Cortex of kidney (tissue), 1 donor: ENCODE data around the gene KRT82.
"Not testable (repeated sequence)": the region's sequence is repeated elsewhere in the genome, so short reads cannot be mapped to it uniquely, and the experiment has no call there.

Experiments used
- DNase-seq: peaks from one replicate; lab custom pipeline; 2025; lab: John Stamatoyannopoulos, UW

Gene KRT82

DNA sequence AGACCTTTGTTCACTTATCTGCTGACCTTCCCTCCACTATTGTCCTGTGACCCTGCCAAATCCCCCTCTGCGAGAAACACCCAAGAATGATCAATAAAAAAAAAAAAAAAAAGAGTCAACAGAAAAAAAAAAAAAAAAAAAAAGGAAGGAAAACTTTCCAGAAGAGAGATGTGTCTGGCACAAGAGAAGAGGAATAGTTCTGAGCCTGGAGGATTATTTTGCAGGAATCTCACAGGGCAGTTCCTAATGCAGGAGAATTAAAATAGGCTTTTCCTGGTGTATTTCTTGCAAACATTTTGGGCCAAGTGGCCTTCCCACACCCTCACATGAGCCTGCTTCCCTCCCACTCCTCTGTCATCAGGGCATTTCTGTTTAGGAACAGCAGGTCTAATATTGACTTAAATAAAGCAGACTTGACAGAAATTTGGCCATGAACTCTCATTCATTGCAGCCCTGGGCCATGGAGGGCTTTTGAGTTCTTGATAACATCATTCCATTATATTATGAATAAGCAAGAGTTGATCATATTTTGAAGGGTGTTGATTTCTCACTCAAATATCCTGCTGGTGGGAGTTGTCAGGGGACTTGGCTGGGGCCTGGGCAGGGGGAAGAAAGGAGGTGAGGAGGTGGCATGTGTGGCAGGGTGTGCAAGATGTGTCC, 4.6 kb upstream of the KRT82 start:
- not testable (repeated sequence) for DNase-seq

DNA sequence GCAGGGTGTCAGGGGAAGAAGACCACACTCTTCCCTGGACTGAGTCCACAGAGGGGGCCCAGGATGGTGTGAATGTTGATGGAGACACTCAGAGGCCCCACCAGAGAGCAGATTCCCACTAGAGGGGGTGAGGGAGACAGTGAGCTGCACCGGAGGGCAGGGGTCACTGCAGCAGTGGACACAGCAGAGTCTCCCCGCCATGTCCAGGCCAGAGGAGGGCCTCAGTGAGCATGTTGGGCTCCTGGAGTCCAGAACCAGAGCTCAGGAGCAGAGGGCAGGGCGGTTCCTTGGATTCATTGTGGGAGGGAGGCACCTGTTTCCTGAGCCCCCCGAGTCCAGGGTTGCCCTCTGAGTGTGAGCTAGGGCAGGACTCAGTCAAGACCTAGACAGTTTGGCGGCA, 1.8 kb upstream of the KRT82 start:
- no peak for DNase-seq

GRCh38 chr12:52404951-52405350, 1.2 kb downstream of the KRT82 start:
- no peak for DNase-seq

- DNase-seq: no peak
Observed at GRCh38 chr12:52403561-52403960, 2.6 kb downstream of the KRT82 start.

GRCh38 chr12:52402873-52403540, 3.1 kb downstream of the KRT82 start:
- no peak for DNase-seq

DNA sequence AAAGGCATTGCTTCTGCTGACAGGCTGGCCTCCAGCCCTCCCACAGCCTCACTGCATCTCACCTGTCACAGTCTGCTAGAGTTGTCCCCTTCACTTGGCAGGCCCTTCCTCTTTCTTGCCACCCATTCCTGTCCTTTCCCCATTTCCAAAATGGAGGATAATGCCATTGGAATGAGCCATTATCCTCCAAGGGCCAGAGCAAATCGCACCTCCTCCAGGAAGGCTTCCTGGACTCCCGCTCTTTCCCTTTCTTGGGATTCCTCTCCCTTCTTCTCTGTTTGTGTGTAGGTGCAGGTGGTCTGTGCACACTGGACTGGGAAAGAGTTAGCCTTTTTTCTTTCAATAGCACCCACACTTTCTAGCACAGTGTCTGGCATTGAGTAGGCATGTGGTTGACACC, 3.8 kb downstream of the KRT82 start:
- no peak for DNase-seq

DNA sequence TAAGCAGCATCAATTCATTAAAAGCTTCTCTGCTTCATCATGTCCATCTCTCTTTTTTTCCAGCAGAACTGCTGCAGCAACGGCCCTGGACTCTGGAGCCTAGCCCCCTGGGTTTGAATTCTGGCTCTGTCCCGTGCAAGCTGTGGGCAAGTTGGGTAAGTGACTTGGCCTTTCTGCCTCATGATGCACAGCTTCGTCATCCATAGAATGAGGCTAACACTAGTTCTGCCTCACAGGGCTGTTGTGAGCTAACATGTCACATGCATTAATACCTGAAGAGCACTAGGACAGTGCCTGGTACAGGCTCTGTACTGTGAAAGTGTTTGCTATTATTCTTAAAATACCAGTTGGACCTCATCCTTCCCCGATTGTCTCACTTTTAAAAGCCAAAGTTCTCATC, 4.2 kb downstream of the KRT82 start:
- no peak for DNase-seq

- no peak for DNase-seq
Observed at GRCh38 chr12:52401526-52401925, 4.6 kb downstream of the KRT82 start.

GRCh38 chr12:52400906-52401305, 5.2 kb downstream of the KRT82 start:
- no peak for DNase-seq

GRCh38 chr12:52399756-52400155, 6.4 kb downstream of the KRT82 start:
- no peak for DNase-seq

DNA sequence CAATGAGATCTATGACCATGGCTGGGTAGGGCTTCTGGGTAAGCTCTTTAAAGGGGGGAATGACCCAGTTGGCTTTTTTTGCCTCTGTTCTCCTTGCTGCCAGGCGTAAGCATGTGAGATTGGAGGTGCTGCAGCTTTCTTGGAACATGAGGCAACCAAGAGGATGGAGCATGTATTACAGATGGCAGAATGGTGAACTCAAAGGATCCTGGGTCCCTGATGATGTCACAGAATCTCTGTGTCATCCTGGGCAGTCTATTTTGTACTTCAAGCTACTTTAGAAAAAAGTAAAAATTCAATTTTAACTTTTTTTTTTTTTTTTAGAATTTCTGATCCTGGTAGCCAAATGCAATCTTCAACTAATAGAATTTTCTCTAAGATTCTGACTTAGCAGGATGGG, 8.0 kb downstream of the KRT82 start:
- DNase-seq: no peak

DNA sequence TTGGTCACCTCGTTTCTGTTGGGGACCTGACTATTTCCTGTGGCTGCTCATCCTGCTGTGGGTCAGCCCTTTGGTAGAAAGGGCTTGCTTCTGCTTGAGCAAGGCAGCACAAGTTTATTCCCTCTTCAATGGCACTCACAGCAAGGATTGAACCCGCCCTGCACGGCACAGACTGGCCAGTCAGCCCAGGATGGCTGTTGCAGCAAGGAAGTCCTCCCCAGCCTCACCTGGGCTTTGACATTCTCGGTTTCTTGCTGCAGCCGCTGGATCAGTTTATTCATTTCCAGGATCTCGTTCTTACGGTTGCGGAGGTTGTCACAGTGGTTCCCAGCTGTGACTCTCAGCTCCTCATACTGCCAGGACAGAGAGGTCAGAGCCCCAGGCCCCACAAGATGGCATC, 9.5 kb downstream of the KRT82 start:
- DNase-seq: no peak

- DNase-seq: no peak
Observed at GRCh38 chr12:52395761-52396434, 10.2 kb downstream of the KRT82 start.

DNA sequence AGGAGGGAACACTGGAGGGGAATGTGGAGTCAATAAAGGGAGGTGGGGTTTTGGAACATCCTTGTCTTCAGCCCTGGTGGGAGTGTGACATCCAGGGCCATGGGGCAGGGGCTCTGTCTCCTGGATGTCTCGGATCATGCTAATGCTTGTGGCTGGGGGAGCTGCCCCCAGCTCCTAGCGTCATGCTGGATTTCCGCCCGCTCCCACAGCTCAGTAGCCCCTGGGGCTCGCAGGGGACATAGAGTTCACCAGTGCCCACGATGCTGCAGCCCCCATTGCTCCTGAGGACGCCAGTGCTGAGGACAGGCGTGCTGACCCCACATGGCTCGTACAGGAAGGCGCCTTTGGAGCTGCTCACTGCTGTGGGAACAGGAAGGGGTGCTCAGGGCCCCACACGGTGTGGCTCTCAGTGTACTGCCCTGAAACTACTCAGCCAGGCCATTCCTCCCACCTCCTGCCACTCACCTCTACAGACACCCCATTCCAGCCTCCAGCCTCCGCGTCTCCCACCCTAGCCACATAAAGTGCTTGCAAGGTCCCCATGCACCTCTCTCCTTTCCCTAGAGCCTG, 11.2 kb downstream of the KRT82 start:
- no peak for DNase-seq

DNA sequence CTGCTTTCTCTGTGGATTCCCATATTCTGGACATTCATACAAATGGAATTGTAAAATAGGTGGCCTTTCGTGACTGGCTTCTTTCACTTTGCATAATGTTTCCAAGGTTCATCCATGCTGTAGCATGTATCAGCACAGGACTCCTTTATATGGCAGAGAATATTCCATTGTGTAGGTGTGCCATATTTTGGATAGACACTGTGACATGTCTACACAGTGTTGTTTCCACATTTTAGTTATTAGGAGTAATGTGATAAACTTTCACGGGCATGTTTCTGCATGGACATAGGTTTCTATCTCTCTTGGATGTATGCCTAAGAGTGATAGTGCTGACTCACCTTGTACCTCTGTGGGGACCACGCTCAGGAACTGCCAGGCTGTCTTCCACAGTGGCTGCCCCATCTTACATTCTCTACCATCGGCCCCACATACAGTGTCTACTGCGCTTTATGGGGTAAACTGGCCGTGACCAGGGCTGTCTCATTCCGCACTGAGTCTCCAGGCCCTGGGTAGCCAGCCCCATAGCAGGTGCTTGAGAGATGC, 13.6 kb downstream of the KRT82 start:
- DNase-seq: no peak

GRCh38 chr12:52391618-52392002, 14.5 kb downstream of the KRT82 start:
- no peak for DNase-seq

GRCh38 chr12:52390739-52391617, 15.2 kb downstream of the KRT82 start:
- DNase-seq: no peak

DNA sequence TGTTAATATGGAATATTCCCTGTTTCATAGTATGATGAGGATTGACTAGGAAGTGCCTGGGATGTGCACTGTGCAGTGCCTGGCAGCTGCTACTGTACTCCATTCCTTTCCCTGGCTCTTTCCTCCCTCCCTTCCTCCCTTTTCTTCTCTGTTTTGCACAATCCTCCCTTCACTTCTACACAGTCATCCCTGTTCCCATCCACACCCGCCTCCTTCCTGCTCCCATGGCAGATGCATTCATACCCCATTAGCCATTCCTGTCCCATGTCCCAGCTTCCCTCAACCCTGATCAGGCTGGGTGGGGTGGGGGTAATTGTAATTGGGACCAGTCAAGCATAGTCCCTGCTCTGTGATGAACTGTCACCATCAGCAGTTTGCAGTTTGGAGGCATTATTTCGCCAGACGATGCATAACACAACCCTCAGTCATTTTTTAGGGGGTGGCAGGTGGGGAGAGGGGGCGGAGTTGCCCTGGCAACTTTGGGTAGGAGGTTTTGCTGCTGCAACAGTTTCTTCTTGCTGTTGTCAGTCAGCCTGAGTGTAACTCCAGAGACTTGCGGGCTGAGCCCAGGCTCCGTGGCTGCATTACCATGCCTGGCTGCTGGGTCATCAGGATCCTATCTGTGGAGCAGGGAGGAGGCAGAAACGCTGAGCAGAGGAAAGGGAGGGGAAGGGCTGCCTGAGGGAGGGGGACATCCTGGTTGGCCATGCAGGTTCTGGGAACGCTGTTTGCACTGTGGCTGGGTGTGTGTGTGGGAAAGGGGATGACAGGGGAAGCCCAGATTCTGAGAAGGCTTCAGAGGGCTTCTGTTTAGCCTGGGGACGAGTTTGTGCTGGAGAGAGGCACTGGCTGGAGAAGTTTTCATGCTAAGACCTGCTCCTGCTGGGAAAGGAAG, 16.6 kb downstream of the KRT82 start:
- no peak for DNase-seq

- no peak for DNase-seq
Observed at GRCh38 chr12:52387859-52388258, 18.3 kb downstream of the KRT82 start.

- DNase-seq: no peak
Observed at GRCh38 chr12:52385226-52385702, 20.9 kb downstream of the KRT82 start, which contains the start of gene KRT84. TSS of gene KRT84 (minus strand) at chr12:52385652. CDS start at chr12:52385585, 67 bp downstream.
